CD14-positive monocyte (primary cell): Measurements from ENCODE around the gene GLCCI1. TPM values are rescaled to one million over a fixed set of nuclear protein-coding genes. Genes with fewer than 3 reads are reported as not detected.

Experiments used
- DNase-seq, 3 donors: peaks; one replicate each; pipeline ENCODE4 v3.0.0-alpha.2; 2011 to 2022
- H2AFZ ChIP-seq: 2 replicates; pipeline ENCODE4 v1.6.0; 2012; ENCODE audit warnings: mild to moderate bottlenecking, low read depth, low read length, inconsistent platforms; ENCODE audit not compliant: insufficient read depth, poor library complexity, severe bottlenecking
- H3K27ac ChIP-seq, 2 donors: 1 replicate in 1 of 2; 2 replicates in 1 of 2; pipeline ENCODE4 v1.5.1; 2012 to 2013; ENCODE audit warnings: low read length in 2 of 2, control low read depth in 1 of 2, inconsistent platforms in 1 of 2, low read depth in 1 of 2, mild to moderate bottlenecking in 1 of 2
- H3K27me3 ChIP-seq, 2 donors: one replicate each; pipeline versions ENCODE4 v1.6.0 to v1.6.1; 2011 to 2013; ENCODE audit warnings: low read length in 2 of 2; ENCODE audit not compliant: control insufficient read depth in 2 of 2, insufficient read depth in 2 of 2
- H3K36me3 ChIP-seq, 2 donors: replicated peaks in 1 of 2; 1 replicate in 1 of 2; 2 replicates in 1 of 2; pipeline versions ENCODE4 v1.5.1 to v1.6.1; 2012 to 2013; ENCODE audit warnings: low read length in 2 of 2, control low read depth in 1 of 2, inconsistent platforms in 1 of 2, mild to moderate bottlenecking in 1 of 2; ENCODE audit not compliant: insufficient read depth in 2 of 2, control insufficient read depth in 1 of 2
- H3K4me1 ChIP-seq, 2 donors: 1 replicate in 1 of 2; 2 replicates in 1 of 2; pipeline versions ENCODE4 v1.5.1 to v1.6.1; 2012 to 2013; ENCODE audit warnings: low read length in 2 of 2, control low read depth in 1 of 2, inconsistent platforms in 1 of 2, mild to moderate bottlenecking in 1 of 2, moderate library complexity in 1 of 2; ENCODE audit not compliant: insufficient read depth in 2 of 2, control insufficient read depth in 1 of 2
- H3K4me2 ChIP-seq: replicated peaks from 2 replicates; pipeline ENCODE3; 2012; ENCODE audit warnings: low read length, moderate library complexity, mild to moderate bottlenecking; ENCODE audit not compliant: poor library complexity, severe bottlenecking; ENCODE audit errors: extremely low read depth
- H3K4me3 ChIP-seq, 3 experiments: fragments of 200-600 bp in 1 of 3; sonication (generic) in 1 of 3; replicated peaks in 1 of 3; 1 replicate in 2 of 3; 2 replicates in 1 of 3; pipeline ENCODE4 v1.5.1; 2011 to 2013; ENCODE audit warnings: low read length in 3 of 3, mild to moderate bottlenecking in 3 of 3, control low read depth in 2 of 3, low read depth in 2 of 3, inconsistent platforms in 1 of 3, moderate library complexity in 1 of 3
- H3K79me2 ChIP-seq: 2 replicates; pipeline ENCODE4 v1.6.0; 2012; ENCODE audit warnings: mild to moderate bottlenecking, control low read depth, inconsistent platforms, low read length, moderate library complexity; ENCODE audit not compliant: insufficient read depth
- H3K9ac ChIP-seq: 2 replicates; pipeline ENCODE4 v1.6.0; 2017; ENCODE audit warnings: low read length, mild to moderate bottlenecking; ENCODE audit not compliant: insufficient read depth, poor library complexity, severe bottlenecking
- H3K9me3 ChIP-seq, 2 donors: replicated peaks in 1 of 2; 1 replicate in 1 of 2; 2 replicates in 1 of 2; pipeline versions ENCODE4 v1.5.1 to v1.6.1; 2012 to 2013; ENCODE audit warnings: low read length in 2 of 2, control low read depth in 1 of 2; ENCODE audit not compliant: control insufficient read depth in 1 of 2, insufficient read depth in 1 of 2
- H4K20me1 ChIP-seq: 2 replicates; pipeline ENCODE4 v1.6.0; 2012; ENCODE audit warnings: mild to moderate bottlenecking, low read length, control low read depth, moderate library complexity; ENCODE audit not compliant: insufficient read depth
- H3K27ac Mint-ChIP-seq, 7 donors: one replicate each; pipeline ENCODE4 v1.8.0; 2020; ENCODE audit warnings: mild to moderate bottlenecking in 7 of 7, mixed read lengths in 7 of 7, moderate library complexity in 6 of 7, inconsistent platforms in 2 of 7
- H3K27me3 Mint-ChIP-seq, 3 donors: one replicate each; pipeline ENCODE4 v1.8.0; 2021 to 2022; ENCODE audit warnings: low read depth in 3 of 3, mild to moderate bottlenecking in 3 of 3, mixed read lengths in 3 of 3, moderate library complexity in 3 of 3, inconsistent platforms in 1 of 3
- H3K36me3 Mint-ChIP-seq, 2 donors: one replicate each; pipeline ENCODE4 v1.8.0; 2020; ENCODE audit warnings: mixed read lengths in 2 of 2, inconsistent platforms in 1 of 2, mild to moderate bottlenecking in 1 of 2
- H3K4me1 Mint-ChIP-seq: one replicate; pipeline ENCODE4 v1.8.0; 2020; ENCODE audit warnings: mild to moderate bottlenecking, mixed read lengths
- H3K4me3 Mint-ChIP-seq, 2 donors: one replicate each; pipeline ENCODE4 v1.8.0; 2020; ENCODE audit warnings: mild to moderate bottlenecking in 2 of 2, mixed read lengths in 2 of 2, moderate library complexity in 1 of 2
- H3K9me3 Mint-ChIP-seq, 7 donors: one replicate each; pipeline ENCODE4 v1.8.0; 2020 to 2022; ENCODE audit warnings: mixed read lengths in 7 of 7, mild to moderate bottlenecking in 6 of 7, moderate library complexity in 6 of 7, inconsistent platforms in 2 of 7
- WGBS: methylation state at CpG from one replicate; pipeline ENCODE4 v1.1.5; 2013; ENCODE audit warnings: missing lambda C conversion rate; ENCODE audit not compliant: insufficient coverage; 5-methylcytosine and 5-hydroxymethylcytosine counted together
- intact Hi-C, 2 donors: fragments of 100-400 bp; cut with micrococcal nuclease; formaldehyde crosslinking; loops; one replicate each; pipeline versions ENCODE4 v1.15.0 to v1.15.1; 2023
- polyA plus RNA-seq, 3 donors: library from polyadenylated mRNA; depleted of rRNA in 1 of 3; unstranded in 2 of 3; stranded (reverse) in 1 of 3; fragments of 300-500 nt in 2 of 3; fragments of >200 nt in 1 of 3; fragmentation: Illumina TruSeq in 2 of 3; gene quantifications; 1 replicate in 2 of 3; 2 replicates in 1 of 3; pipeline ENCODE4 v1.2.3, GENCODE V29; 2012 to 2021
- TF ChIP-seq, protein P1 (sequence below): fragments of 200-600 bp; IDR thresholded peaks from one replicate; pipeline ENCODE4 v1.8.0; 2022; ENCODE audit warnings: antibody characterized with exemption, mild to moderate bottlenecking

GLCCI1 gene
- polyA plus RNA-seq, 3 donors: 0.89 to 2.1 (median 1.1) TPM

DNA sequence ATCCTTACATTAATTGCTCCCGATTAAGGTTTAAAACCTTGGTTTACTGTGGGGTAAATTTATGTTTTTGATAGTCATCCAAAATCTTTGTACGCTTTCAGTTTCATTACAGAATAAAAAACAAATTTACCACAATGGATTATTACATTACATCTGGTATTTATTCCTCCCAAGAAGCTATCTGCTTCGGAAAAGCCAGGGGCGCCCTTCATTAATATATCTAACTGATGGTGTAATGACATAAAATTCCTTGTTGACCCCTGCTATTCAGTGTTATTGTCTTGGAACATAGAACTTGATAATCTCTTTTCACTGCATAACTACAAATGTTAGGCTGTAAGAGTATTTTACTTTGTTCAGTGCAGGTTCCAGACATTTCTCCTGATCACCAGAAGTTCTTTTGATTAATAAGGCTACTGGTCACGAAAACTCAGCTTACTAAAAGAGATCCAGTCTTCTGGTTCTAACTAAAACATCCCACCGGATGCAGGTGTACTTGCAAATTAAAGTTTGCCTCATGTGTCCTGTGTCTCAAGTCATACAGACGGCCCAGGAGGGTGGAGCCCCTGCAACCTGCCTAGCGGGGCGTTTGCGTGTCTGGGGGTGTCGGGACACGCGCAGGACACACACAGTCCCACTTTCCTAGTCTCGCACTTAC, 581 bp upstream of the GLCCI1 start:
- peaks cover 0 to 1% (median 0%) of the 10 kb centered on the region in 3 donors for H3K27me3 Mint-ChIP-seq

More for the DNA sequence above, 581 bp upstream of the GLCCI1 start:
- H3K4me1 Mint-ChIP-seq: peaks cover 4% of the 10 kb centered on the region
- Histone ChIP-seq H4K20me1 (no peaks in the 10 kb centered on the region), H3K4me3 (peak overlapping the region; percentile 78 to 94 (median 82)), H3K27me3 (peaks cover 2 to 12% of the 10 kb centered on the region in 2 donors), H3K9ac (peak overlapping the region; percentile 83), H3K79me2 (no peaks in the 10 kb centered on the region), H3K9me3 (no peaks in the 10 kb centered on the region), H3K36me3 (no peaks in the 10 kb centered on the region), H2AFZ (peak overlapping the region; percentile 98), H3K27ac (peak overlapping the region in 1 of 2 donors; percentile 74), H3K4me1 (peaks cover 12 to 28% of the 10 kb centered on the region in 2 donors), H3K4me2 (peak overlapping the region; percentile 89)
- no peaks in the 10 kb centered on the region for H3K9me3 Mint-ChIP-seq
- TF ChIP-seq, protein P1, sequence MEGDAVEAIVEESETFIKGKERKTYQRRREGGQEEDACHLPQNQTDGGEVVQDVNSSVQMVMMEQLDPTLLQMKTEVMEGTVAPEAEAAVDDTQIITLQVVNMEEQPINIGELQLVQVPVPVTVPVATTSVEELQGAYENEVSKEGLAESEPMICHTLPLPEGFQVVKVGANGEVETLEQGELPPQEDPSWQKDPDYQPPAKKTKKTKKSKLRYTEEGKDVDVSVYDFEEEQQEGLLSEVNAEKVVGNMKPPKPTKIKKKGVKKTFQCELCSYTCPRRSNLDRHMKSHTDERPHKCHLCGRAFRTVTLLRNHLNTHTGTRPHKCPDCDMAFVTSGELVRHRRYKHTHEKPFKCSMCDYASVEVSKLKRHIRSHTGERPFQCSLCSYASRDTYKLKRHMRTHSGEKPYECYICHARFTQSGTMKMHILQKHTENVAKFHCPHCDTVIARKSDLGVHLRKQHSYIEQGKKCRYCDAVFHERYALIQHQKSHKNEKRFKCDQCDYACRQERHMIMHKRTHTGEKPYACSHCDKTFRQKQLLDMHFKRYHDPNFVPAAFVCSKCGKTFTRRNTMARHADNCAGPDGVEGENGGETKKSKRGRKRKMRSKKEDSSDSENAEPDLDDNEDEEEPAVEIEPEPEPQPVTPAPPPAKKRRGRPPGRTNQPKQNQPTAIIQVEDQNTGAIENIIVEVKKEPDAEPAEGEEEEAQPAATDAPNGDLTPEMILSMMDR: no peak
- intact Hi-C loops: loop anchor here (2.0 to 10.0 kb wide), 3 partner anchors 217 to 403 kb away; partner anchors contain the start of genes UMAD1 (in 2 of the 2) and MIOS (in 1 of the 2)
- peak overlapping the region; percentile 70 to 90 (median 83) for H3K27ac Mint-ChIP-seq
- DNase-seq: no peak
- H3K36me3 Mint-ChIP-seq: no peaks in the 10 kb centered on the region
- WGBS: 0% methylated on average over 9 of the region's 14 CpGs
- peak overlapping the region; percentile 93 to 98 for H3K4me3 Mint-ChIP-seq
